ENCODE measurements around the gene MAML2. TPM values are rescaled to one million over a fixed set of nuclear protein-coding genes. Genes with fewer than 3 reads are reported as not detected.

The MAML2 gene
- total RNA-seq, 1 donor: 20.1 TPM

DNA sequence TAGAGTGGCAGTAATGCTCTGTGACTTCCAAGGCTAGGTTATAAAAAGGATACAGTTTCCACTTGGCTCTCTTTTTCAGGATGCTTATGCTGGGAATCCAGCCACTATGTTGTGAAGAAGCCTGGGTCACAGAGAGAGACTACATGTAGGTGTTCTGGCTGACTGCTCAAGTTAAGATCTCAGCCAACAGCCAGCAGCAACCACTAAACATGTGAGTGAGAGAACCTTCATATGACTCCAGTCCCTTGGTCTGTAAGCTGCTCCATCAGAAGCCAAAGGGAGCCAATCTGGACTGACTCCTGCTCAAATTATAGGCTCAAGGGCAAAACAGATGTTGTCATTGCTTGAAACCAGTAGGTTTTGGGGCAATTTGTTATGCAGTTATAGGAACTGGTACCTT is 162.7 kb downstream of the MAML2 start:
- no peak for DNase-seq (ENCODE audit: low read depth)
- no peak for TF ChIP-seq CTCF (IDR thresholded peaks at IDR 0.05; ENCODE audit: insufficient read depth, low read length)
- H3K4me3 ChIP-seq (ENCODE audit: low read depth, low read length): no peak overlapping the region

- no peak overlapping the region for H3K4me3 ChIP-seq (ENCODE audit: low read depth, low read length)
- no peak for DNase-seq (ENCODE audit: low read depth)
- TF ChIP-seq CTCF (IDR thresholded peaks at IDR 0.05; ENCODE audit: insufficient read depth, low read length): no peak
Measured at GRCh38 chr11:96179905-96180304, 163.1 kb downstream of the MAML2 start.

DNA sequence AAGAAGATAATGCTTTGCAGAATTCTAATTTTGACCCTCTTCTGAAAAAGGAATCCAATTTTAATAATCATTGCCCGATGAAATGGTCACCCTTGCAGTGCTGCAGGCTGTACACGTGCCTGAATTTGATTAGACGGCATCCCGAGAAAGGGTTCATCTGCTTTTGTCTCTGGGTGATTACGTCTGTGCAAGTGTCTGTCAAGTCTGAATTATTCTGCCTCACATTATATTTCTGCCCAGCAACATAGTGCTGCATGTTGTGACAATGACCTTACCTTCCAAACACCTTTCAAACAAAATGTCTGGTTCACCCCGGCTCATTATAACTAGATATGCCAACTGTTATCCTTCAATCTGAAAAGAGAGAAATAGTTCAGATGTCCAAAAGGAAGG is 164.1 kb downstream of the MAML2 start:
- DNase-seq (ENCODE audit: low read depth): no peak
- TF ChIP-seq CTCF (IDR thresholded peaks at IDR 0.05; ENCODE audit: insufficient read depth, low read length): no peak
- no peak overlapping the region for H3K4me3 ChIP-seq (ENCODE audit: low read depth, low read length)

DNA sequence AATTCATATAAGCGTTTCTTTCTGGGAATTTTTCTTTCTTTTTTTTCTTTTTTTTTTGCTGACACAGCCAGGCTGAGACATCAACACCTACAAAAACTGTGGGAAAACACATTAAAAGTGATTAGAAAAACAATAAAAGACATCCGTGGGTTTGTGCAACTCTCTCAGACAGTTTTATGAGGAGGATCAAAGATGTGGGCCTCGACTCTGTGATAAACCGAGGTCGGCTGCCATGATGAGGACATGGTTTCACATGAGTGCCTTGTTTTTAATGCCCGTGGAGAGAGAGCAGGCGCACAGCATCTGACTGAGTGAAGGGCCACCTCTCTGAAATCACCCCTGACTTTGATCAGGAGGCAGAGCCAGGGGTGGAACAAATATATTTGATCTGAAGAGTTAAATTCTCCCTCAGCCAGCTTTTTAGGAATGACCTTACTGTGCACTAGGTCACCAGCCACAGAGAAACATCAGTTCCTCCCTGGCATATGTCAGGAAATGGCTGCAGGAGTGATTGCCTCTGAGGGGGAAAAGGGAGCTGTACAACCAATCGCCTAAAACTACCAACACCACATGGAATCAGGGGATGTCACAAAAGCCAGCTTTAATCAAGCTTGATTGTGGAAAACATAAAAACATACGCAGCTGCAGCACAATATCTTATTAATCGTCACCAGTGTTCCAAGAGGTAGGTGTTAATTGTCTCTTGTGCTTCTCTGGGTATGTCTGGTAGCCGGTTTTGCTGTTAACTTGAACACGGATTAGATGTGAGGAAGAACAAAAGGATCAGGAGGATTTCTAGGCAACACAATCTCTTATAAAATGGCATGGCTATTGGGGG is 164.7 kb downstream of the MAML2 start:
- no peak overlapping the region for H3K4me3 ChIP-seq (ENCODE audit: low read depth, low read length)
- no peak for TF ChIP-seq CTCF (IDR thresholded peaks at IDR 0.05; ENCODE audit: insufficient read depth, low read length)
- DNase-seq (ENCODE audit: low read depth): no peak

GRCh38 chr11:96177146-96177545 is 165.8 kb downstream of the MAML2 start:
- no peak for DNase-seq (ENCODE audit: low read depth)
- H3K4me3 ChIP-seq (ENCODE audit: low read depth, low read length): no peak overlapping the region
- no peak for TF ChIP-seq CTCF (IDR thresholded peaks at IDR 0.05; ENCODE audit: insufficient read depth, low read length)

DNA sequence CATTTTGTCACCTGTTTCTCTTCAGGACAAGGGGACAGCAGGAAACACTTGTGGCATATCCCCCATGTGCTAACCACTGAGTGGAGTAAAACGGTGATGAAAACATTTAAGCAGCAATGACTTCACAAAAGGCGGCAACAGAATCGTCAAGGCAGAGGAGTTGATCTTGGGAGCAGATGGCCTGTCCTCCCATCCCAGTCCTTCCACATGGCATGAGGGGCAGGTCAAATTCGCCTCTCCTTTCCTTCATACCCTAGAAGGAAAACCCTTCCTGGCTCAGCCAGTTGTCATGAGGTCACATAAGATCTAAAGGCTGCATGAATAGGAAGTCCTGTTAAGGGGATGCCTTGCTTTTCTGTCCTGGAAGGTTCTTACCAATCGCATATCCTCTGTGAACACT is 169.1 kb downstream of the MAML2 start:
- H3K4me3 ChIP-seq (ENCODE audit: low read depth, low read length): no peak overlapping the region
- TF ChIP-seq CTCF (IDR thresholded peaks at IDR 0.05; ENCODE audit: insufficient read depth, low read length): no peak
- no peak for DNase-seq (ENCODE audit: low read depth)

GRCh38 chr11:96173422-96173821 is 169.6 kb downstream of the MAML2 start:
- no peak for DNase-seq (ENCODE audit: low read depth)
- H3K4me3 ChIP-seq (ENCODE audit: low read depth, low read length): no peak overlapping the region
- no peak for TF ChIP-seq CTCF (IDR thresholded peaks at IDR 0.05; ENCODE audit: insufficient read depth, low read length)

Measured in fibroblast of the aortic adventitia (primary cell).